Endothelial cell of umbilical vein (primary cell): ENCODE data around the gene SLC5A11. TPM values are rescaled to one million over a fixed set of nuclear protein-coding genes. Genes with fewer than 3 reads are reported as not detected.

Experiments used
- BruUV-seq: library from RNA; stranded (reverse); fragments of 400-500 nt; replicated peaks from 2 replicates; lab custom pipeline; 2021; lab: Mats Ljungman, UMichigan
- CTCF ChIA-PET: fragments of 300-600, 350-600 bp; sonication (Branson Sonifier 250); formaldehyde crosslinking; loops from one replicate; lab custom pipeline; 2021; ENCODE audit warnings: antibody characterized with exemption, inconsistent platforms; lab: Charles Lee
- POLR2A ChIA-PET: fragments of 300-600, 350-600 bp; sonication (Branson Sonifier 250); formaldehyde crosslinking; loops from one replicate; lab custom pipeline; 2021; ENCODE audit warnings: antibody characterized with exemption, inconsistent platforms; lab: Charles Lee
- DNase-seq: peaks from one replicate; pipeline ENCODE4 v3.0.0-alpha.2; 2011; ENCODE audit warnings: low read depth, low spot score
- FAIRE-seq: peaks from 2 replicates; lab custom pipeline; 2011; peaks lifted over from hg19 to GRCh38; lab: Jason Lieb, UNC
- H2AFZ ChIP-seq: 2 replicates; pipeline ENCODE4 v1.6.0; 2012; ENCODE audit warnings: low read depth, low read length, control low read depth, inconsistent platforms
- H3K27ac ChIP-seq: 2 replicates; pipeline ENCODE4 v1.5.1; 2011; ENCODE audit warnings: low read depth, mild to moderate bottlenecking, control low read depth, low read length, moderate library complexity; ENCODE audit not compliant: insufficient read depth
- H3K27me3 ChIP-seq, 2 experiments: 2 replicates each; pipeline versions ENCODE4 v1.6.0 to v1.6.1; 2011; ENCODE audit warnings: low read length in 2 of 2, mixed read lengths in 1 of 2; ENCODE audit not compliant: control insufficient read depth in 2 of 2, insufficient read depth in 2 of 2
- H3K36me3 ChIP-seq, 2 experiments: 2 replicates in 1 of 2; 3 replicates in 1 of 2; pipeline ENCODE4 v1.5.1; 2011; ENCODE audit warnings: low read length in 2 of 2, mild to moderate bottlenecking in 1 of 2, moderate library complexity in 1 of 2; ENCODE audit not compliant: control insufficient read depth in 2 of 2, insufficient read depth in 2 of 2; ENCODE audit errors: extremely low read depth in 1 of 2
- H3K4me1 ChIP-seq: 3 replicates; pipeline ENCODE4 v1.5.1; 2011; ENCODE audit warnings: mild to moderate bottlenecking, low read length; ENCODE audit not compliant: control insufficient read depth, insufficient read depth; ENCODE audit errors: extremely low read depth
- H3K4me2 ChIP-seq: 2 replicates; pipeline ENCODE4 v1.6.1; 2011; ENCODE audit warnings: low read length, control low read depth, mixed read lengths; ENCODE audit not compliant: insufficient read depth
- H3K4me3 ChIP-seq, 3 experiments: fragments of 200-600 bp in 1 of 3; sonication (generic), shearing (Covaris generic) in 1 of 3; replicated peaks in 1 of 3; 2 replicates each; pipeline ENCODE4 v1.5.1; 2011 to 2016; ENCODE audit warnings: control low read depth in 3 of 3, low read length in 3 of 3, mild to moderate bottlenecking in 2 of 3, inconsistent platforms in 1 of 3, low read depth in 1 of 3, moderate library complexity in 1 of 3; ENCODE audit not compliant: insufficient read depth in 1 of 3
- H3K79me2 ChIP-seq: 2 replicates; pipeline ENCODE4 v1.6.0; 2012; ENCODE audit warnings: low read length, inconsistent platforms; ENCODE audit not compliant: control insufficient read depth, insufficient read depth
- H3K9ac ChIP-seq: replicated peaks from 2 replicates; pipeline ENCODE3; 2011; ENCODE audit warnings: low read length, control low read depth; ENCODE audit not compliant: insufficient read depth; ENCODE audit errors: extremely low read depth
- H3K9me1 ChIP-seq: replicated peaks from 3 replicates; pipeline ENCODE4 v1.6.0; 2011; ENCODE audit warnings: mild to moderate bottlenecking, low read length; ENCODE audit not compliant: control insufficient read depth, insufficient read depth; ENCODE audit errors: extremely low read depth
- H3K9me3 ChIP-seq: replicated peaks from 2 replicates; pipeline ENCODE4 v1.5.1; 2012; ENCODE audit warnings: low read length, inconsistent platforms; ENCODE audit not compliant: control insufficient read depth, insufficient read depth
- H4K20me1 ChIP-seq: replicated peaks from 2 replicates; pipeline ENCODE3; 2011; ENCODE audit warnings: mild to moderate bottlenecking, low read length; ENCODE audit not compliant: control insufficient read depth, insufficient read depth; ENCODE audit errors: extremely low read depth
- EZH2 ChIP-seq: IDR thresholded peaks from 2 replicates; pipeline ENCODE4 v1.6.1; 2012; ENCODE audit warnings: borderline replicate concordance, low read depth, mild to moderate bottlenecking, moderate library complexity, low read length, inconsistent platforms; ENCODE audit not compliant: severe bottlenecking
- FOS ChIP-seq: IDR thresholded peaks from 2 replicates; pipeline ENCODE4 v1.6.1; 2011; ENCODE audit warnings: mild to moderate bottlenecking, low read length, moderate library complexity, borderline replicate concordance; ENCODE audit not compliant: insufficient read depth
- GATA2 ChIP-seq: IDR thresholded peaks from 2 replicates; pipeline ENCODE4 v1.7.0; 2011; ENCODE audit warnings: low read depth, mild to moderate bottlenecking, moderate library complexity, mixed read lengths, low read length; ENCODE audit not compliant: insufficient read length, insufficient read depth
- JUN ChIP-seq: IDR thresholded peaks from 2 replicates; pipeline ENCODE4 v1.6.1; 2011; ENCODE audit warnings: borderline replicate concordance, low read depth; ENCODE audit not compliant: insufficient read length, insufficient read depth
- MYC ChIP-seq: IDR thresholded peaks from one replicate; pipeline ENCODE4 v1.6.1; 2011; ENCODE audit warnings: mild to moderate bottlenecking, low read depth, low read length
- POLR2A ChIP-seq: IDR thresholded peaks from 2 replicates; pipeline ENCODE4 v1.6.1; 2012; ENCODE audit warnings: low read depth, mild to moderate bottlenecking, control low read depth, low read length
- POLR2AphosphoS5 ChIP-seq: IDR thresholded peaks from 2 replicates; pipeline ENCODE4 v1.6.1; 2012; ENCODE audit warnings: low read depth, mild to moderate bottlenecking, control low read depth, low read length, moderate library complexity; ENCODE audit not compliant: insufficient read depth
- dilution Hi-C: fragments of 300-500 bp; cut with MboI; formaldehyde crosslinking; loops from one replicate; pipeline ENCODE4 v1.15.0; 2019; ENCODE audit warnings: low sequenced_read_pairs; ENCODE audit not compliant: extremely low pct_ligation_motif_present
- intact Hi-C: fragments of 100-400 bp; cut with micrococcal nuclease; formaldehyde crosslinking; loops from one replicate; pipeline ENCODE4 v1.10.0; 2022
- polyA plus RNA-seq, 4 experiments: library from polyadenylated mRNA; depleted of rRNA in 3 of 4; stranded (reverse) in 3 of 4; unstranded in 1 of 4; fragments of >200 nt; gene quantifications; 2 replicates each; pipeline versions ENCODE4 v1.2.1 to v1.2.3, GENCODE V29; 2011 to 2012; ENCODE audit warnings: missing spikeins in 1 of 4
- total RNA-seq: library from RNA; stranded (reverse); gene quantifications from 2 replicates; pipeline ENCODE4 v1.2.3, GENCODE V29; 2021
- TF ChIP-seq, protein P1 (sequence below): IDR thresholded peaks from 2 replicates; pipeline ENCODE4 v1.6.1; 2011; ENCODE audit not compliant: insufficient read depth, insufficient read length
- TF ChIP-seq, protein P2 (sequence below), 2 donors: IDR thresholded peaks; 1 replicate in 1 of 2; 2 replicates in 1 of 2; pipeline ENCODE4 v1.5.1; 2011; ENCODE audit warnings: low read length in 2 of 2, mild to moderate bottlenecking in 2 of 2, moderate library complexity in 2 of 2, control low read depth in 1 of 2, inconsistent platforms in 1 of 2, low read depth in 1 of 2; ENCODE audit not compliant: insufficient read depth in 1 of 2; ENCODE audit errors: extremely low read depth in 1 of 2

SLC5A11 gene
- total and polyA plus RNA-seq, 2 donors (not counting 3 experiments of a cell fraction or from before 2014, with no cell fraction given): 0.12 TPM; not detected in 1

- FAIRE-seq (no peak), DNase-seq (no peak)
- H3K9ac ChIP-seq: no peak overlapping the region
- dilution Hi-C loops (no loop called here), intact Hi-C loops (no loop called here)
- no TSS peak for BruUV-seq
- H3K4me1 ChIP-seq: no peaks in the 10 kb centered on the region
- no peak overlapping the region for H3K4me3 ChIP-seq
- ChIA-PET POLR2A (no interaction called here), CTCF (interaction anchor here (1.5 kb wide), 1 partner anchor 28 kb away, joined by 3 read pairs; no protein-coding TSS in a partner anchor)
- no peak overlapping the region for H2AFZ ChIP-seq
- no peaks in the 10 kb centered on the region for H4K20me1 ChIP-seq
- no peaks in the 10 kb centered on the region for H3K79me2 ChIP-seq
- no peaks in the 10 kb centered on the region for H3K27me3 ChIP-seq
- H3K27ac ChIP-seq: no peak overlapping the region
- no peaks in the 10 kb centered on the region for H3K9me3 ChIP-seq
- H3K9me1 ChIP-seq: no peaks in the 10 kb centered on the region
- H3K36me3 ChIP-seq: no peaks in the 10 kb centered on the region
- TF ChIP-seq, protein P1, sequence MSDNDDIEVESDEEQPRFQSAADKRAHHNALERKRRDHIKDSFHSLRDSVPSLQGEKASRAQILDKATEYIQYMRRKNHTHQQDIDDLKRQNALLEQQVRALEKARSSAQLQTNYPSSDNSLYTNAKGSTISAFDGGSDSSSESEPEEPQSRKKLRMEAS: no peak
- no peak for TF ChIP-seq FOS
- no peak for TF ChIP-seq POLR2A
- TF ChIP-seq MYC: no peak
- TF ChIP-seq JUN: no peak
- TF ChIP-seq, protein P2, sequence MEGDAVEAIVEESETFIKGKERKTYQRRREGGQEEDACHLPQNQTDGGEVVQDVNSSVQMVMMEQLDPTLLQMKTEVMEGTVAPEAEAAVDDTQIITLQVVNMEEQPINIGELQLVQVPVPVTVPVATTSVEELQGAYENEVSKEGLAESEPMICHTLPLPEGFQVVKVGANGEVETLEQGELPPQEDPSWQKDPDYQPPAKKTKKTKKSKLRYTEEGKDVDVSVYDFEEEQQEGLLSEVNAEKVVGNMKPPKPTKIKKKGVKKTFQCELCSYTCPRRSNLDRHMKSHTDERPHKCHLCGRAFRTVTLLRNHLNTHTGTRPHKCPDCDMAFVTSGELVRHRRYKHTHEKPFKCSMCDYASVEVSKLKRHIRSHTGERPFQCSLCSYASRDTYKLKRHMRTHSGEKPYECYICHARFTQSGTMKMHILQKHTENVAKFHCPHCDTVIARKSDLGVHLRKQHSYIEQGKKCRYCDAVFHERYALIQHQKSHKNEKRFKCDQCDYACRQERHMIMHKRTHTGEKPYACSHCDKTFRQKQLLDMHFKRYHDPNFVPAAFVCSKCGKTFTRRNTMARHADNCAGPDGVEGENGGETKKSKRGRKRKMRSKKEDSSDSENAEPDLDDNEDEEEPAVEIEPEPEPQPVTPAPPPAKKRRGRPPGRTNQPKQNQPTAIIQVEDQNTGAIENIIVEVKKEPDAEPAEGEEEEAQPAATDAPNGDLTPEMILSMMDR (IDR thresholded peaks at IDR 0.05; ENCODE audit: extremely low read depth in 1 of 2, insufficient read depth in 1 of 2, low read depth in 1 of 2, low read length in 2 of 2): no peak
- no peak for TF ChIP-seq EZH2
- no peak for TF ChIP-seq GATA2
- TF ChIP-seq POLR2AphosphoS5: no peak
- no peak overlapping the region for H3K4me2 ChIP-seq
These were observed 15.7 kb downstream of the SLC5A11 start for GRCh38 chr16:24861461-24861860.
